ENCODE results near the gene FPGS. TPM values are rescaled to one million over a fixed set of nuclear protein-coding genes. Genes with fewer than 3 reads are reported as not detected.
A peak's percentile ranks its signal among the peaks of the same experiment; 100 is the strongest.

FPGS gene
- total RNA-seq, 1 donor from 2014 or later = 70.0 TPM

- no peak overlapping the region for H3K4me3 ChIP-seq (ENCODE audit: low read depth, low read length)
- FAIRE-seq (no peak), DNase-seq (ENCODE audit: low read depth) (no peak)
- no peaks in the 10 kb centered on the region for H3K27me3 ChIP-seq (ENCODE audit: control insufficient read depth, insufficient read depth, low read length)
- TF ChIP-seq, protein P1, sequence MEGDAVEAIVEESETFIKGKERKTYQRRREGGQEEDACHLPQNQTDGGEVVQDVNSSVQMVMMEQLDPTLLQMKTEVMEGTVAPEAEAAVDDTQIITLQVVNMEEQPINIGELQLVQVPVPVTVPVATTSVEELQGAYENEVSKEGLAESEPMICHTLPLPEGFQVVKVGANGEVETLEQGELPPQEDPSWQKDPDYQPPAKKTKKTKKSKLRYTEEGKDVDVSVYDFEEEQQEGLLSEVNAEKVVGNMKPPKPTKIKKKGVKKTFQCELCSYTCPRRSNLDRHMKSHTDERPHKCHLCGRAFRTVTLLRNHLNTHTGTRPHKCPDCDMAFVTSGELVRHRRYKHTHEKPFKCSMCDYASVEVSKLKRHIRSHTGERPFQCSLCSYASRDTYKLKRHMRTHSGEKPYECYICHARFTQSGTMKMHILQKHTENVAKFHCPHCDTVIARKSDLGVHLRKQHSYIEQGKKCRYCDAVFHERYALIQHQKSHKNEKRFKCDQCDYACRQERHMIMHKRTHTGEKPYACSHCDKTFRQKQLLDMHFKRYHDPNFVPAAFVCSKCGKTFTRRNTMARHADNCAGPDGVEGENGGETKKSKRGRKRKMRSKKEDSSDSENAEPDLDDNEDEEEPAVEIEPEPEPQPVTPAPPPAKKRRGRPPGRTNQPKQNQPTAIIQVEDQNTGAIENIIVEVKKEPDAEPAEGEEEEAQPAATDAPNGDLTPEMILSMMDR (IDR thresholded peaks at IDR 0.05; ENCODE audit: insufficient read depth, low read length, severe bottlenecking) = no peak
- peaks cover 25% of the 10 kb centered on the region for H3K36me3 ChIP-seq (ENCODE audit: control insufficient read depth, insufficient read depth, low read length)
Observed at GRCh38 chr9:127793093-127793708, 9.5 kb upstream of the FPGS start.

DNA sequence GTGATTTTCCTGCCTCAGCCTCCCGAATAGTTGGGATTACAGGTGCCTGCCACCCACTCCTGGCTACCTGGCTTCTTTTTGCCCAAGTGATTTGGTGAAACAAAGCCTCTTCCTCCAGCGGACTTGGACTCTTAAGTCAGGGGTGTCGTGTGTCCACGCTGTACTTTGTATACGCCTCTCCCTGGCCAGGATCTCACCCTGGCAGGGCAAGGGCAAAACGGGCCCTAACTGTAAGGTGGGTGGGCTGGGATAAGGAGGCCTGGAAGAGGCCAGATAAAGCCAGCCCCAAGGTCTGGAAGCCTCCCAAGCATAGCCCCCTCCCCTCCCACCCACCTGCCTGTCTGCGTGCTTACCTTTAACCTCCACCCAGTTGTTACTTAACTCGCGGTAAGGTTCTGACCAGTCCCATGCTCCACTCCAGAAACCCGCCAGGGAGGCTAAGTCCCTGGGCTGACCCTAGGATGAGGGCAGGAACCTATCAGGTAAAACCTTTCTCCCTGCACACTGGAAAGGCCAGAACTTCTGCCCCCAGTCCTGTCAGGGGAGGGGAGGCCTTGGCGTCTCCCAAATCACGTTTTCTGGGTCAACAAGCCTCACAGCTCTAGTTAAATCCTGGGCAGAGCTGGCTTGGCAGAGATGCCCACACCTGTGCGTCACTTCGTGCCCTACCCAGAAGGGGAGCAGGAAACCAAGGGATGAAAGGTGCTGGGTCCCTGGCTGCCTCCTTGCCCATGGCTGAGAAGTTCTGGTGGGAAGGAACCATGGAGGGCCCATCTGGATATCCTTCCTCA is 8.5 kb upstream of the FPGS start:
- DNase-seq (ENCODE audit: low read depth) = no peak
- TF ChIP-seq, protein P1 (IDR thresholded peaks at IDR 0.05; ENCODE audit: insufficient read depth, low read length, severe bottlenecking) = no peak
- H3K36me3 ChIP-seq (ENCODE audit: control insufficient read depth, insufficient read depth, low read length) = peaks cover 16% of the 10 kb centered on the region
- H3K4me3 ChIP-seq (ENCODE audit: low read depth, low read length) = no peak overlapping the region
- no peaks in the 10 kb centered on the region for H3K27me3 ChIP-seq (ENCODE audit: control insufficient read depth, insufficient read depth, low read length)
- FAIRE-seq = no peak

DNA sequence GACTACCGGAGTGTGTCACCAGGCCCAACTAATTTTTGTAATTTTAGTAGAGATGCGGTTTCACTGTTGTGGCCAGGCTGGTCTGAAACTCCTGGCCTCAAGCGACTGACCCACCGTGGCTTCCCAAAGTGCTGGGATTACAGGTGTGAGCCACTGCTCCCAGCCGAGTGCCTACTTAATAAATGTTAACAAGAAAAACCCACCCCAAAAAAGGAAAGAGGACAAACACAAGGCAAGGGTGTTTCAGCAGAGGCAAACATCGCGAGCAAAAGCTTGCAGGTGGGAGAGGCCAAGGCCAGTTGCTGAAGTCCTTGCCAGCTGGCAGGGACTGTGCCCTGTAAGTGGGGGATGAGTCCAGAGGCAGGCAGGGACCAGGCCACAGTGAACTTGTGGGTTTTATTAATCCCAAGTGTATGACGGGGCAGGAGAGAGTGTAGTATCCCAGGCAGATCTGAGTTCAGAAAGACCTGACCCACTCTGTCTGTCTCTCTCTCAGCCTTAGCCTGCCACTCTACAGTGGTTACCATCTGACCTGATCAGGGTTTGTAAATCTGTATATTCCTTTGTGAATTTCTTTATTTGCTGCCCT is 6.4 kb upstream of the FPGS start:
- Histone ChIP-seq H3K27me3 (ENCODE audit: control insufficient read depth, insufficient read depth, low read length) (no peaks in the 10 kb centered on the region), H3K36me3 (ENCODE audit: control insufficient read depth, insufficient read depth, low read length) (peaks cover 3% of the 10 kb centered on the region), H3K4me3 (ENCODE audit: low read depth, low read length) (no peak overlapping the region)
- DNase-seq (ENCODE audit: low read depth) = no peak
- TF ChIP-seq, protein P1 (IDR thresholded peaks at IDR 0.05; ENCODE audit: insufficient read depth, low read length, severe bottlenecking) = no peak
- no peak for FAIRE-seq

- no peak for DNase-seq (ENCODE audit: low read depth)
- Histone ChIP-seq H3K36me3 (ENCODE audit: control insufficient read depth, insufficient read depth, low read length) (no peaks in the 10 kb centered on the region), H3K27me3 (ENCODE audit: control insufficient read depth, insufficient read depth, low read length) (no peaks in the 10 kb centered on the region), H3K4me3 (ENCODE audit: low read depth, low read length) (no peak overlapping the region)
- TF ChIP-seq, protein P1 (IDR thresholded peaks at IDR 0.05; ENCODE audit: insufficient read depth, low read length, severe bottlenecking) = no peak
- FAIRE-seq = no peak
Observed at GRCh38 chr9:127796852-127797370, 5.8 kb upstream of the FPGS start.

DNA sequence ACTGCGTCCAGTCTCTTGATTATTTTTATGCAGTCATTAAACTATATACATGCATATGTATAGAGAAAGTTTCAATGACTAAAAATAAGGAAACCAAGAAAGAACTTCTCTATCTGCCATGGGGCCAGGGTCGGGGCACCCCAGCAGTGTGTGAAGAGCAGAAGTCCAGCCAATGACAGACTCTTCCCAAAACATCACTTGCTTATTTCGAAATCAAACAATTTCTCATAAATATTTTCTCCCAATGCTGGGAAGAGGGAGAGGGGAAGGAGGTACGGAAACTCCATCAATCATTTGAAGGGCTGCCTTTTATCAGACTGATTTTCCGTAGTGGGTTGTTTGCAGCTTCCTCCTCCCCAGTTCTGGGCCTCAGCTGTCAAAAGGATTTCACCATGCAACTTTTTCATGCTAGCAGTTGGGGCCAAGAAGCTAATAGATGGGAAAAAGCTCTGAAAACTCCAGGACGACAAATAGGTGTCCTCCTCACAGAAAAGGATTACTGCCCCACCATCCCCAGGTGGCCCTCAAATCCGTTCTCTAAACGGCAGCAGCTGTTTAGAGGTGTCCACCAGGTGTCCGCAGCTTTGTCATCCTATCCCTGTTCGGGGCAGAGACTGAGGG is 617 bp upstream of the FPGS start:
- TF ChIP-seq, protein P1 (IDR thresholded peaks at IDR 0.05; ENCODE audit: insufficient read depth, low read length, severe bottlenecking) = no peak
- peak; percentile 11 for DNase-seq (ENCODE audit: low read depth)
- FAIRE-seq = no peak
- Histone ChIP-seq H3K27me3 (ENCODE audit: control insufficient read depth, insufficient read depth, low read length) (no peaks in the 10 kb centered on the region), H3K4me3 (ENCODE audit: low read depth, low read length) (peak overlapping the region; percentile 22), H3K36me3 (ENCODE audit: control insufficient read depth, insufficient read depth, low read length) (peaks cover 10% of the 10 kb centered on the region)
